Measurements from ENCODE around the gene SALL1. TPM values are rescaled to one million over a fixed set of nuclear protein-coding genes. Genes with fewer than 3 reads are reported as not detected.

The SALL1 gene
- total RNA-seq, 4 donors from 2014 or later = 0.09 to 0.19 TPM; not detected in 2

GRCh38 chr16:51166091-51166490, 15.0 kb upstream of the SALL1 start:
- DNase-seq (ENCODE audit: low spot score) (no peak), ATAC-seq (ENCODE audit: low FRiP score) (no peak)
- TF ChIP-seq CTCF (IDR thresholded peaks at IDR 0.05) = no peak

- no peak for TF ChIP-seq CTCF (IDR thresholded peaks at IDR 0.05)
- ATAC-seq (ENCODE audit: low FRiP score) (no peak), DNase-seq (ENCODE audit: low spot score) (no peak)
Measured at GRCh38 chr16:51165043-51165442, 14.0 kb upstream of the SALL1 start.

GRCh38 chr16:51164574-51164973, 13.5 kb upstream of the SALL1 start:
- no peak for DNase-seq (ENCODE audit: low spot score)
- TF ChIP-seq CTCF (IDR thresholded peaks at IDR 0.05) = no peak
- ATAC-seq (ENCODE audit: low FRiP score) = no peak

- no peak for TF ChIP-seq CTCF (IDR thresholded peaks at IDR 0.05)
- no peak for ATAC-seq (ENCODE audit: low FRiP score)
- DNase-seq (ENCODE audit: low spot score) = no peak
Measured at GRCh38 chr16:51163894-51164566, 13.0 kb upstream of the SALL1 start.

GRCh38 chr16:51163366-51163765, 12.3 kb upstream of the SALL1 start:
- no peak for DNase-seq (ENCODE audit: low spot score)
- TF ChIP-seq CTCF (IDR thresholded peaks at IDR 0.05) = no peak
- ATAC-seq (ENCODE audit: low FRiP score) = no peak

GRCh38 chr16:51161440-51162195, 10.5 kb upstream of the SALL1 start:
- ATAC-seq (ENCODE audit: low FRiP score) = no peak
- DNase-seq (ENCODE audit: low spot score) = no peak
- no peak for TF ChIP-seq CTCF (IDR thresholded peaks at IDR 0.05)

- ATAC-seq (ENCODE audit: low FRiP score) (no peak), DNase-seq (ENCODE audit: low spot score) (no peak)
- no peak for TF ChIP-seq CTCF (IDR thresholded peaks at IDR 0.05)
Measured at GRCh38 chr16:51159865-51160264, 8.8 kb upstream of the SALL1 start.
